ENCODE data around the gene SGIP1. TPM values are rescaled to one million over a fixed set of nuclear protein-coding genes. Genes with fewer than 3 reads are reported as not detected.

The SGIP1 gene
- total RNA-seq, 1 experiment from 2014 or later = 1.6 TPM

DNA sequence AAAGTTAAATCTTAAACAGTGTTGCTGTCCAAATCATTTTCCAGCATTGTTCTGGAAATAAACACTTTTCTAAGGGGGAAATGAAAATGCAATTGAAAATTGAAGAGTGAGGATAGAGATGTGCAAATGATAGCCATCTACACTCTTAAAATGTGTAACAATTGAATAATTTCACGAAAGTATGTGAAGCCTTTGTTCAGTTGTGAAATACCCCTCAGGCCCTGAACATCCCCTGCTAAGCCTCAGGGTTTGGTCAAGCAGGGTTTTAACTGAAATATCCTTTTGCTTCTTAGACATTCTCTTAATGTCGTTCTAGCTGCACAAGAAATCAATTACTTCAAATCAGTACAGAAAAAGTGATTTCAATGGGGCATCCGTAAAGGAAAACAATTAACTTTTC lies 152.5 kb downstream of the SGIP1 start:
- intact Hi-C loops (cut with micrococcal nuclease; ENCODE audit: unreplicated experiment) = no loop called here
- no TSS peak for BruUV-seq (replicated peaks)
- POLR2A ChIA-PET (ENCODE audit: low non-redundant PET) = no interaction called here
- CTCF ChIA-PET = no interaction called here
- no peak for DNase-seq (ENCODE audit: low spot score)
- Histone ChIP-seq H3K4me3 (ENCODE audit: low read depth, low read length, poor library complexity, severe bottlenecking) (no peak overlapping the region), H3K9me3 (ENCODE audit: low read depth, low read length, poor library complexity, severe bottlenecking) (no peaks in the 10 kb centered on the region), H3K4me1 (ENCODE audit: insufficient read depth, low read length, poor library complexity, severe bottlenecking) (no peaks in the 10 kb centered on the region), H3K36me3 (ENCODE audit: insufficient read depth, low read length, poor library complexity, severe bottlenecking) (no peaks in the 10 kb centered on the region), H3K27ac (ENCODE audit: low read depth, low read length, poor library complexity, severe bottlenecking) (no peak overlapping the region), H3K27me3 (replicated peaks; ENCODE audit: insufficient read depth, low read depth, low read length, poor library complexity) (no peaks in the 10 kb centered on the region)
- TF ChIP-seq EZH2 (IDR thresholded peaks at IDR 0.05; ENCODE audit: borderline replicate concordance, low read depth, low read length, poor library complexity, severe bottlenecking) (no peak), CTCF (conservative IDR thresholded peaks at IDR 0.05; ENCODE audit: low read depth, low read length) (no peak)

GRCh38 chr1:66687358-66687757 lies 153.4 kb downstream of the SGIP1 start:
- no peak overlapping the region for H3K27ac ChIP-seq (ENCODE audit: low read depth, low read length, poor library complexity, severe bottlenecking)
- H3K4me1 ChIP-seq (ENCODE audit: insufficient read depth, low read length, poor library complexity, severe bottlenecking) = no peaks in the 10 kb centered on the region
- TF ChIP-seq CTCF (conservative IDR thresholded peaks at IDR 0.05; ENCODE audit: low read depth, low read length) (no peak), EZH2 (IDR thresholded peaks at IDR 0.05; ENCODE audit: borderline replicate concordance, low read depth, low read length, poor library complexity, severe bottlenecking) (no peak)
- ChIA-PET CTCF (no interaction called here), POLR2A (ENCODE audit: low non-redundant PET) (no interaction called here)
- H3K27me3 ChIP-seq (replicated peaks; ENCODE audit: insufficient read depth, low read depth, low read length, poor library complexity) = no peaks in the 10 kb centered on the region
- DNase-seq (ENCODE audit: low spot score) = no peak
- no peak overlapping the region for H3K4me3 ChIP-seq (ENCODE audit: low read depth, low read length, poor library complexity, severe bottlenecking)
- intact Hi-C loops (cut with micrococcal nuclease; ENCODE audit: unreplicated experiment) = no loop called here
- no peaks in the 10 kb centered on the region for H3K36me3 ChIP-seq (ENCODE audit: insufficient read depth, low read length, poor library complexity, severe bottlenecking)
- BruUV-seq (replicated peaks) = no TSS peak
- no peaks in the 10 kb centered on the region for H3K9me3 ChIP-seq (ENCODE audit: low read depth, low read length, poor library complexity, severe bottlenecking)

DNA sequence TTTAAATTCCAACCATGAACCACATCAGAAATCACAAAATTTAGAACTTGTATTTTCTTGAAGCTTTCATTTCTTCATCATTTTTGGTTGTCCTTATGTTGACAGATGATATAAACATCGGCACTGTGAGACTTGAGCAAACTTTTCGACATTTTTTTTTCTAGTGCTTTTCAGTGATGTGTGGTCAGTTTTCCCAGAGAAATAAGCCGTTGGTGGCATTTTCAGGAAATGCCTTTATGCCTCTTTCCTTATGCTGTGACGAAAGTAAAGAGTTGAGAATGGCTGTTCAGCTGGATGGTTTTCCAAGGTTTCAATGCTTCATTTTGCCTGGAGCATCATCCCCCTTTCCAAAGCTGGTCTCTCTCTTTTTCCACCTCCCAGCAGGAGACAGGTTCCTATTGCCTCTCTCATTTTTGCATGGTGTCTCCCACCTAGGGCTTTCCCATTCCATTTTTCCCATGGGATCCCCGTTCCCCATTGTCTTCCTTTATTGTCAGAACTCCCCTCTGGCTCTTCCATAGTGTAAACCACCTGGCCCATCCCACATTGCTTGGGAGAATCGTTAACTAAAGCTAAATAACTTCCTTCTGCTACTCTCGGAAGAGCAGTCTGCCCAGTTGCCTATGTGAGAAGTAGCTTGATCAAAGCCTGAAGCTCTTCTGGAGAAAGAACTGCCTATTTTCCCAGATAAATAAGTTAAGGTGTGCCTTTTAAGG lies 156.9 kb downstream of the SGIP1 start:
- DNase-seq (ENCODE audit: low spot score) = no peak
- CTCF ChIA-PET = no interaction called here
- peaks cover 11% of the 10 kb centered on the region for H3K4me1 ChIP-seq (ENCODE audit: insufficient read depth, low read length, poor library complexity, severe bottlenecking)
- POLR2A ChIA-PET (ENCODE audit: low non-redundant PET) = no interaction called here
- no peak overlapping the region for H3K27ac ChIP-seq (ENCODE audit: low read depth, low read length, poor library complexity, severe bottlenecking)
- no peaks in the 10 kb centered on the region for H3K9me3 ChIP-seq (ENCODE audit: low read depth, low read length, poor library complexity, severe bottlenecking)
- BruUV-seq (replicated peaks) = no TSS peak
- H3K4me3 ChIP-seq (ENCODE audit: low read depth, low read length, poor library complexity, severe bottlenecking) = no peak overlapping the region
- H3K36me3 ChIP-seq (ENCODE audit: insufficient read depth, low read length, poor library complexity, severe bottlenecking) = no peaks in the 10 kb centered on the region
- intact Hi-C loops (cut with micrococcal nuclease; ENCODE audit: unreplicated experiment) = no loop called here
- H3K27me3 ChIP-seq (replicated peaks; ENCODE audit: insufficient read depth, low read depth, low read length, poor library complexity) = no peaks in the 10 kb centered on the region
- TF ChIP-seq EZH2 (IDR thresholded peaks at IDR 0.05; ENCODE audit: borderline replicate concordance, low read depth, low read length, poor library complexity, severe bottlenecking) = no peak
- no peak for TF ChIP-seq CTCF (conservative IDR thresholded peaks at IDR 0.05; ENCODE audit: low read depth, low read length)
